ENCODE results near the gene SLC2A4RG. TPM values are rescaled to one million over a fixed set of nuclear protein-coding genes. Genes with fewer than 3 reads are reported as not detected.

The SLC2A4RG gene
- total RNA-seq, 4 donors from 2014 or later: 26.3 to 50.2 (median 47.7) TPM

DNA sequence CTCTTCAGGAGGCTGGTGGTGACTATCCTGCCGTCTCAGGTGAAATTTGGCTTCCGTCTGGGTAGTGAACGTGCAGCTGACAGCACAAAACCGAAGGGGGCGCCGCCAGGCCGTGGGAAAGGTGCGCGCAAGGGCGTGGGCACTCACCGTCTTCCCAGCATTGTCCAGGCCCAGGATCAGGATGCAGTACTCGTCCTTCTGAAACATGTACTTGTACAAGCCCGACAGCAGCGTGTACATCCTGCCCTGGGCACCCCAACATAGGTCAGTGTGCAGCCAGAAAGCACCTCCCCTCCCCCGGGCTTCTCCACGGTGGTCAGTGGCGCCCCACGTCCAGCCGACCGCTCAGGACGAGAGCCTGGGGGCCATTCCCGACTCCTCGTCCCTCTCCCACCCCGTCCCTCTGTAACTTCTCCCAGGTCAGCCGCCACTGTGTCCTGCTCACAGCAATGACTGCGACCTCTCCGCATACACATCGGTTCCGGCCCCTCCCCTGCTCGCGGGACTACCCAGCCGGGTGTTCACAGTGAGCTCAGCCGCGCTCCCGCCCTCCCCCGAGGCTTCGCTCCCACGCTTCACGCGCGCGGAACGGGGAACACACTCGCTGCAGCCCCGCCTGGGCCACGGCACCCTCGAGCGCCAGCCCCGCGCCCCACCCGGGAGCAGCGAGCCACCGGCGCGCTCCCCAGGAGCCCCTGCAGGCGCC, 32.6 kb upstream of the SLC2A4RG start:
- H3K27ac ChIP-seq: peak overlapping the region; percentile 90 to 95 (median 92)
- WGBS, 2 donors (ENCODE audit: low coverage in 1 of 2): 2 to 17% methylated on average over 1 to 36 of the region's 56 CpGs
- in situ Hi-C loops (cut with MboI; ENCODE audit: low pct_ligation_motif_present in 1 of 4, low pct_unique_long_range_greater_than_20kb in 1 of 4, low sequenced_read_pairs in 3 of 4) (no loop called here), intact Hi-C loops (cut with DNase I; ENCODE audit: low total_unique reads) (no loop called here)
- no peaks in the 10 kb centered on the region for H3K27me3 ChIP-seq
- peak overlapping the region; percentile 70 to 99 (median 95) for H3K4me3 ChIP-seq
- H3K9me3 ChIP-seq: no peaks in the 10 kb centered on the region
- TF ChIP-seq POLR2A (IDR thresholded peaks at IDR 0.05): no peak
- TF ChIP-seq POLR2AphosphoS5 (IDR thresholded peaks at IDR 0.05): peak in 1 of 3 donors; percentile 5
- peak in 4 of 5 experiments; percentile 12 to 51 (median 32) for TF ChIP-seq CTCF (IDR thresholded peaks at IDR 0.05)
- peak; percentile 70 for DNase-seq
- H3K36me3 ChIP-seq: peaks cover 0 to 16% (median 7%) of the 10 kb centered on the region in 4 donors
- peaks cover 18 to 25% (median 23%) of the 10 kb centered on the region in 4 donors for H3K4me1 ChIP-seq

DNA sequence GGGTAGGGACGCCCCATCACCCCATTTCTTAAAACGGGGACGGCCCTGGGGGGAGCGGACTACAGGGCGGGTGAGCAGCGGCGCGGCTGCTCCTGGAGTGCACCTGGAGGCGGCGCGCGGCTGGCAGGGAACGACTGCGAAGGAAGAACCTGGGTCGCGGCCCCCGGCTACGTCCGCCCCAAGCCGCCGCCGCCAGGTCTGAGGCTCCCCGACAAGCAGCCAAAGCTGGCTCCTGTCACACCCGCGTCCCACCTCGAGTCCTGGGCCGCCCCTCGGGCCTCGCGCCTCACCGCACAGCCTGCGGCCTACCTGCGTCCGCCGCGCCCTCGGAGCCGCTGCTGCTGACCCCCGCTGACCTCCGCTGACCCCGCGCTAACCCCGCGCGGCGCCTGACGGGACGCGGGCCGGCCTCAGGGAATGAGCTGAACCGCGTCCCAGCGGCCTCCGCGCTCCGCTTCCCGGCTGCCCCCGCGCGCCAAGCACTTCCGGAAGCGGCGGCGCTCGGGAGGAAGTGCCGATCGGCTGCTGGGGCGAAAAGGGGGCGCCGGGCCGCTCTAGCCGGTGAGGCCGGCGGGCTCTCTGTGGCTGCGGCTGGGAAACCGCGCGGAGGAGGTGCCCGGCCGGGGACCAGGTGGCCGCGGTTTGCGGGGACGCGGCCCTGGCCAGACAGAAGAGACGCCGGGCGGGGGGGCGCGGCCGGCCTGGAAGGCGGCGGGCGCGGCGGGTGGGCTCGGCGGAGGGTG, 31.8 kb upstream of the SLC2A4RG start, which contains the start of the genes ARFRP1 and ZGPAT:
ARFRP1 (minus strand) TSS at position 419 of the 743 bp plus-strand sequence. CDS start 885 bp downstream, outside the sequence.
ZGPAT (plus strand) TSS at position 482 of the 743 bp plus-strand sequence. CDS start 542 bp downstream, outside the sequence.
- Histone ChIP-seq H3K36me3 (peaks cover 0 to 23% (median 10%) of the 10 kb centered on the region in 4 donors), H3K27ac (peak within 1 kb of the TSS; percentile 90 to 95 (median 92)), H3K27me3 (no peaks in the 10 kb centered on the region), H3K4me3 (peak within 1 kb of the TSS; percentile 70 to 99 (median 95)), H3K9me3 (no peaks in the 10 kb centered on the region), H3K4me1 (peaks cover 18 to 25% (median 23%) of the 10 kb centered on the region in 4 donors)
- TF ChIP-seq POLR2AphosphoS5 (IDR thresholded peaks at IDR 0.05) (peak; percentile 75 to 85 (median 75)), CTCF (IDR thresholded peaks at IDR 0.05) (no peak), POLR2A (IDR thresholded peaks at IDR 0.05) (peak; percentile 57), EP300 (IDR thresholded peaks at IDR 0.05; ENCODE audit: low read depth) (no peak)
- DNase-seq: peak; percentile 93
- 0% methylated on average over 79 of the region's 98 CpGs; no CpG with 5 or more reads in 1 of the 2 donors for WGBS, 2 donors (ENCODE audit: low coverage in 1 of 2)
- in situ Hi-C loops (cut with MboI; ENCODE audit: low pct_ligation_motif_present in 1 of 4, low pct_unique_long_range_greater_than_20kb in 1 of 4, low sequenced_read_pairs in 3 of 4): no loop called here
- intact Hi-C loops (cut with DNase I; ENCODE audit: low total_unique reads): loop anchor here (2.0 kb wide), 1 partner anchor 55 kb away; the partner anchor contains the start of gene STMN3

DNA sequence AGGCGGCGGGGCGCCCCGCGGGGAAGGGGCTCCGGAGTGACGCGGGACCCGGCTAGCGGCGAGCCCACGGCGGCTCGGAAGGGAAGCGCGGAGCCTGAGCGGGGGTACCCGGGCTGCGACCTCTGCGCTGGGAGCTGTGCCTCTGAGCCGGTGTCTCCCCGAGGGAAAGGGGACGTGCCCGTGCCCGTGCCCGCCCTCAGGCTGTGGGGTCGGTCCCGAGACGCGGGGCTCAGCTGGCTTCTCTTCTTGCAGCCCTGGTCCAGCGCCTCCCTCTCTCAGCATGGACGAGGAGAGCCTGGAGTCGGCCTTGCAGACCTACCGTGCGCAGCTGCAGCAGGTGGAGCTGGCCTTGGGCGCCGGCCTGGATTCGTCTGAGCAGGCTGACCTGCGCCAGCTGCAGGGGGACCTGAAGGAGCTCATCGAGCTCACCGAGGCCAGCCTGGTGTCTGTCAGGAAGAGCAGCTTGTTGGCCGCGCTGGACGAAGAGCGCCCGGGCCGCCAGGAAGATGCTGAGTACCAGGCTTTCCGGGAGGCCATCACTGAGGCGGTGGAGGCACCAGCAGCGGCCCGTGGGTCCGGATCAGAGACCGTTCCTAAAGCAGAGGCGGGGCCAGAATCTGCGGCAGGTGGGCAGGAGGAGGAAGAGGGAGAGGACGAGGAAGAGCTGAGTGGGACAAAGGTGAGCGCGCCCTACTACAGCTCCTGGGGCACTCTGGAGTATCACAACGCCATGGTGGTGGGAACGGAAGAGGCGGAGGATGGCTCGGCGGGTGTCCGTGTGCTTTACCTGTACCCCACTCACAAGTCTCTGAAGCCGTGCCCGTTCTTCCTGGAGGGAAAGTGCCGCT, 31.1 kb upstream of the SLC2A4RG start:
- H3K4me1 ChIP-seq: peaks cover 18 to 25% (median 23%) of the 10 kb centered on the region in 4 donors
- TF ChIP-seq EP300 (IDR thresholded peaks at IDR 0.05; ENCODE audit: low read depth): no peak
- TF ChIP-seq POLR2AphosphoS5 (IDR thresholded peaks at IDR 0.05): no peak
- TF ChIP-seq POLR2A (IDR thresholded peaks at IDR 0.05): no peak
- no peak for TF ChIP-seq CTCF (IDR thresholded peaks at IDR 0.05)
- peak overlapping the region; percentile 70 to 99 (median 95) for H3K4me3 ChIP-seq
- H3K27me3 ChIP-seq: no peaks in the 10 kb centered on the region
- no peak for DNase-seq
- 29% methylated on average over 40 of the region's 67 CpGs; no CpG with 5 or more reads in 1 of the 2 donors for WGBS, 2 donors (ENCODE audit: low coverage in 1 of 2)
- H3K36me3 ChIP-seq: peaks cover 0 to 23% (median 11%) of the 10 kb centered on the region in 4 donors
- H3K9me3 ChIP-seq: no peaks in the 10 kb centered on the region
- intact Hi-C loops (cut with DNase I; ENCODE audit: low total_unique reads): loop anchor here (2.0 kb wide), 1 partner anchor 56 kb away; the partner anchor contains the start of gene STMN3
- in situ Hi-C loops (cut with MboI; ENCODE audit: low pct_ligation_motif_present in 1 of 4, low pct_unique_long_range_greater_than_20kb in 1 of 4, low sequenced_read_pairs in 3 of 4): no loop called here
- H3K27ac ChIP-seq: peak overlapping the region; percentile 90 to 95 (median 92)
